Femur (tissue), 1 donor: ENCODE measurements around the gene IL12RB1.
A peak's percentile ranks its signal among the peaks of the same experiment; 100 is the strongest.

Experiments
- DNase-seq: peaks from one replicate; pipeline ENCODE4 v3.0.0-alpha.2; 2017

IL12RB1 gene

GRCh38 chr19:18085702-18086457 is 854 bp downstream of the IL12RB1 start:
- DNase-seq = no peak

- DNase-seq = no peak
Observed at GRCh38 chr19:18083929-18084684, 2.6 kb downstream of the IL12RB1 start.

GRCh38 chr19:18074192-18074591 is 12.5 kb downstream of the IL12RB1 start:
- no peak for DNase-seq

DNA sequence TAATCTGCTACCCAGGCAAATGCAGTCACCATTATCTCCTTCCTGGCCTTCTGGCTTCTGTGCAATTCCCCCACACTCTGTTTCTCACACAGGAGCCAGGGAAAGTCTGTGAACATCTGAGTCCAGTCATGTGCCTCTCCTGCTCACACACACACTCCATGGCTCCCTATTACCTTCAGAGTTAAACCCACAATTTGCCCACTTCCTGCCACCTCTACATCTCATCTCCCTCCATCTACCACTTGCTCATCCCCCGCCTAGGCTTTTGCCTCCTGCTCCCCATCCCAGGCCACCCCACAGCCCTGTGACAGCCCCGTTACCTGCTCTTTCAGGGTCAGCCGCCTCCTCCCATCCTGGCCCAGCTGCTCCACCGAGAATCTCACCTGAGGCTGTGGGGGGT is 13.5 kb downstream of the IL12RB1 start:
- DNase-seq = no peak

GRCh38 chr19:18072335-18072734 is 14.4 kb downstream of the IL12RB1 start:
- no peak for DNase-seq

DNA sequence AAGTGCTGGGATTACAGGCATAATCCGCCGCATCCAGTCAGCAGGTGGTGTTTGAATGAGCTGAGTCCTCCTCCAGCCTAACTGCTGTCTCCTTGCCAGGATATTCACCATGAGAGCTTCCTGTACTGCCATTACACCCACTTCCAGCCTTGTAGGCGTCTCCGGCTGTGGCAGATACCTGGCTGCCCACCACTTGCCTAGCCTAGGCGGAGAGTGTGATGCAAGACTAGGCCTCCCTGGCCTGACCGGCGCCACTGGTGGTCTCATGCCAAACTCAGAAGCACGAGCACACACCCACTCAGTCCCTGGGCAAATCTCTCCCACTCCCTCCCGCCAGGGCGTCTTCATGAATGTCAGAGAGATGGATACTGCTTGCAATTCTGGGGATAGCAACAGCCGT is 16.6 kb downstream of the IL12RB1 start:
- no peak for DNase-seq

DNA sequence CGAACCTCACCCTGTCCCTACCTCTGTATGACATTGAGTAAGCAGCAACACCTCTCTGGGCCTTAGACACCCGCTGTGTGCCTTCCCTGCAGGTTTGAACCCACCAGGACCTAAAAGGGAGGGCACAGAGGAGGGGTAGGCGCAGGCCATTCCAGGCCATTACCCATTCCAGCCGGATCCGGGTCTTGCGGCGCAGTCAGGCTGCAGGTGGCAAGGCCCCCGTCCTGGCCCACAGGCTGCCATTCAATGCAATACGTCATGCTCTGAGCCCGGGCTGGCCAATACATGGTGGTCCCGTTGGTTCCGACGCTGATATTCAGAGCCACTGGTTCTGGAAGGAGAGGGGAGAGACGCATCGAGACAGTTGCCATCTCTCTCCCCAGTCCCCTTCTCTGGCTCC is 17.4 kb downstream of the IL12RB1 start:
- DNase-seq = no peak

GRCh38 chr19:18068395-18068794 is 18.3 kb downstream of the IL12RB1 start:
- DNase-seq = no peak

GRCh38 chr19:18065173-18065495 is 21.6 kb downstream of the IL12RB1 start:
- DNase-seq = no peak

DNA sequence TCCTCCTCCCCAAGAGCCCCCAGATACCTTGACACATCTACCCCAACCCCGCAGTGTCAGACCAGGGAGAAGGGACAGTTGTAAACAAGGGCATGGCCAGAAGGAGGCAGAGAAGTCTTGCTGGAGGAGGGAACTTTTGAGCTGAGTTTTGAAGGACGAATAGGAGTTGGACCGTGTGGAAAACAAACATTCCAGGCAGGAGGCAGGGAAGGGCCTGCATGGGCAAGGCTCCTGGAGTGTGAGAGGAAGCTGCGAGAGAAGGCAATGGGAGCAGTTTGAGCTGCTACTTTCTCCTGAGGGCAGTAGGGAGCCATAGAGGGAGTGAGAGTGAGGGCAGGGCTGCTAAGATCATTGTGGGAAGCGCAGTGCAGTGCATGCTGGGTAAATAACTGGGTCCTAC is 23.3 kb downstream of the IL12RB1 start:
- DNase-seq = no peak

GRCh38 chr19:18062028-18062427 is 24.7 kb downstream of the IL12RB1 start:
- DNase-seq = no peak

GRCh38 chr19:18060472-18060871 is 26.3 kb downstream of the IL12RB1 start:
- DNase-seq = no peak

DNA sequence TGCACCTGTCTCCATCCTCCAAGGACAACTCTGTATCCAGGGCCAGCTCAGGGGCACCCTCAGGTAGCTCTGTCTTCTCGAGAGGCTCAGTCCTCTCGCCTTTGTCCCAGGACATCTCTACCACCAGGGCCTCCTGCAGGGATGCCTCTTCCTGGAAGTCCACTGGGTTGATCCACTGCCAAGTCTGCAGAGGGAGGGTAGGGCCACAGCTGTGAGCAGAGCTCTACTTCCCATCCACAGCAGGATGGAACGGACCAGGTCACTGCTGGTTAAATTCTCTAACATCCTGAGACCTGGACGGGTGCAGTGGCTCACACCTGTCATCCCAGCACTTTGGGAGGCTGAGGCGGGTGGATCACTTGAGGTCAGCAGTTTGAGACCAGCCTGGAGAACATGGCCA is 26.8 kb downstream of the IL12RB1 start:
- DNase-seq = no peak

GRCh38 chr19:18059297-18059696 is 27.4 kb downstream of the IL12RB1 start:
- DNase-seq = no peak

GRCh38 chr19:18058208-18059009 is 28.3 kb downstream of the IL12RB1 start:
- DNase-seq = peak; percentile 89

GRCh38 chr19:18057557-18057956 is 29.2 kb downstream of the IL12RB1 start:
- DNase-seq = peak; percentile 40

- DNase-seq = no peak
Observed at GRCh38 chr19:18055967-18056366, 30.8 kb downstream of the IL12RB1 start.

GRCh38 chr19:18053576-18054219 is 33.0 kb downstream of the IL12RB1 start:
- DNase-seq = no peak

- no peak for DNase-seq
Observed at GRCh38 chr19:18051887-18052286, 34.8 kb downstream of the IL12RB1 start.

DNA sequence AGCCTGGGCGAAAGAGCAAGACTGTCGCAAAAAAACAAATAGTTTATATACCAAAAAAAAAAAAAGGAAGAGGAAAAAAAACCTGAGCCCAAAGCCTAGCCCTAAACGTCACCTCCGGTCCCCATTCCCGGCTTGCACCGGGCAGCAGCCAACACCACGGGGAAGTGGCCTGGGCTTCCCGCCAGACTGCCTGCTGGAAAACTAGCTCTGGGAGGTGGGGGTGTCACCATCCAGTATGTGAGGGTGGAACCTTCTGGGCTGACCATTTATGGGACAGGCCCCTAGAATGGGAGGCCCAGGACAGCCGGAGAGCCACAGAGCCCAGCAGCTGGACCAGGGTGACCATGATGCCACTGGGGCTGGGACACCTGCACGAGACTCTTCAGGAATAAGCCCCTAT is 37.3 kb downstream of the IL12RB1 start:
- peak; percentile 87 for DNase-seq

- DNase-seq = no peak
Observed at GRCh38 chr19:18046059-18046718, 40.5 kb downstream of the IL12RB1 start.

GRCh38 chr19:18045307-18046050 is 41.3 kb downstream of the IL12RB1 start:
- DNase-seq = no peak
